T-helper 22 cell (primary cell): ENCODE data around the gene PGAP3.

Source experiments
- DNase-seq: peaks from one replicate; pipeline ENCODE4 v3.0.0-alpha.2; 2020; ENCODE audit warnings: low read depth

Gene PGAP3

DNA sequence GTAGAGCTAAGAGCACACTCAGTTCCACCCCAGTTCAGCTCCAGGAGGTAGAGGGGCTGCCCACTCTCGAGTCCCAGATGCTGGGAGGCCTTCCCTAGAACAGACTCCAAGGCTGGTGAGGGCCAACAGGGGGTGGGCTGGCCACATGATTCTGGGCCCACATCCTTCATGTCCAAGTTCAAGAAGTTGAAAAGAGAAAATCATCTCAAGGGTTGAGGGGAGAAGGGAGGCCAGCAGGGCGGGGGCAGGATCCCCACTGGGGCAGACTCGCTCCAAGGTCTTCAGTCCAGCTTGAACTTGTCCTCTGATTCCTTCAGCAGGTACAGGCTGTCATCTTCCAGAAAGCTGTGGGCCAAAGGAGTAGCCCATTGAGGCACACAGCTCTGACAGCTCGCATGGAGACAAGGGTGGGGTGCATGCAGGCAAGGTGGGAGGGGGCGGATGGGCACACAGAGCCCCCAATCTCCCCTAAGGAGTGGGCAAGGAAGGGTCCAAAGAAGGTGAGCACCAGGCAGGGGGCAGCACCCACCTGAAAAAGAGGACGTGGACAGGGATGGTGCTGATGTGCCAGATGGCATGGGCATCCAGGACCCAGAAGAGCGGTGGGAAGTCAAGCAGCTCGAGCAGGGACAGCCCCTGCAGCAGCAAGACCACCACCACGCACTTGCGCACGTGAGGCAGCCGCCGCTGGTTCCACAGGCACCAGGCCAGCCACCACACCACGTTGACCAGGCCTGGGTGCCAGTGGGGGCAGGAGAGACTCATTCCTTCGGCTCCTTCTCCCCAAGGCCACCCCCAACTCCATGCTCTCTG, 15.1 kb downstream of the PGAP3 start:
- no peak for DNase-seq

DNA sequence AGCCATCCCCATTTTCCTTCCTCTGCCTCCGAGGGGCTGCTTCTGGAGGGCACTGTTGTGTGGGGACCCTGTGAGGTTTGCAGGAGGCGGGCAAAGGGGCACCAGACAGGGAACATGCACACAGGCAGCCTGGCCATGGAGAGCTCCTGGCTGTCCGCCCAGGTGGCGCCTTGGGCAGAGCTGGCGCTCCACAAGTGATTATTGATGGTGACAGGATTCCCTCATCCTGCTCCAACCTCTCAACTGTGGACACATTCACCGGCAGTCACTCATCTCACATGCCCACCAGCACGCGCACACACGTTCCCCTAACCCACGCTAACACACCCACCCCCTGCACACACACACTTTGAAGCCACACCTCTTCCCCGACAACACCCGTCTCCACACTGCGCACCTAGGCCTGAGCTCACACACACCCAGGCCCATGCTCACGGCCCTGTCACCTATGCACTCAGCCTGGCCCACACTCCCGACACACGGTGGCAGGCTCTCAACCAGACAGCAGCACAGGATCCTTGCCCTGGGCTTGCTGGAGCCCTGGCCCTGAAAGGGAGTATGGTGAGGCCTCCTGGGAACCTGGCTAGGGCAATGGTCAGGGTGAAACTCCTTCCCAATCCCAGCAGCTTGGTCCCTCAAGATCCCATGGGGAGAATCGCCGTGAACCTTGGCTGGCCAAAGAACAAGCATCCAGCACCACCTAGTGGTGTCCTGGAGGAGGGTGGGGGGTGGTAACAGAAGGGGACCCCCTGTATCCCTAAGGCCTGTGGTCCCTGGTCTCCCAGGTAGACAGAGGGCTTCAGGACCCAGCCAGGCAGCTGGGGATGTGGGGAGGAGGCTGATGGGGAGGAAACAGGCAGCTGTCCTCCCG, 16.0 kb downstream of the PGAP3 start:
- DNase-seq: no peak

DNA sequence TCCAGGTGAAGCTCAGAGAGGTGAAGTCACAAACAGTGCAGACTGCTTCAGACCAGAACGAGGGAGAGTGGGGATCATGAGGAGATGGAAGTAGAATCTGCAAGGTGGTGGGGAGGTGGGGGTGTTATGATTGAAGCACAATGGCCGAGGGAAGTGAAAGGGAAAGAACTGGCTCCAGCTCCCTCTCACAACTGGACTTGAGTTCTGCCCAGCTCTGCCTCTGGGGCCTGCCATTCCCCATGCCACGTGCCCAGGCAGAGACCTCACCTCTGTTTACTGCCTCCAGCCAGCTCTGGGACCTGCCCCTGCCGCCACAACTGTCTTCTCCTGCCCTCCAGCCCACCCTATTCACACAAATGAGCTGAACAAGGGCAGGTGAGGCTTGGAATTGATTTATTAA, 17.1 kb downstream of the PGAP3 start:
- no peak for DNase-seq

DNA sequence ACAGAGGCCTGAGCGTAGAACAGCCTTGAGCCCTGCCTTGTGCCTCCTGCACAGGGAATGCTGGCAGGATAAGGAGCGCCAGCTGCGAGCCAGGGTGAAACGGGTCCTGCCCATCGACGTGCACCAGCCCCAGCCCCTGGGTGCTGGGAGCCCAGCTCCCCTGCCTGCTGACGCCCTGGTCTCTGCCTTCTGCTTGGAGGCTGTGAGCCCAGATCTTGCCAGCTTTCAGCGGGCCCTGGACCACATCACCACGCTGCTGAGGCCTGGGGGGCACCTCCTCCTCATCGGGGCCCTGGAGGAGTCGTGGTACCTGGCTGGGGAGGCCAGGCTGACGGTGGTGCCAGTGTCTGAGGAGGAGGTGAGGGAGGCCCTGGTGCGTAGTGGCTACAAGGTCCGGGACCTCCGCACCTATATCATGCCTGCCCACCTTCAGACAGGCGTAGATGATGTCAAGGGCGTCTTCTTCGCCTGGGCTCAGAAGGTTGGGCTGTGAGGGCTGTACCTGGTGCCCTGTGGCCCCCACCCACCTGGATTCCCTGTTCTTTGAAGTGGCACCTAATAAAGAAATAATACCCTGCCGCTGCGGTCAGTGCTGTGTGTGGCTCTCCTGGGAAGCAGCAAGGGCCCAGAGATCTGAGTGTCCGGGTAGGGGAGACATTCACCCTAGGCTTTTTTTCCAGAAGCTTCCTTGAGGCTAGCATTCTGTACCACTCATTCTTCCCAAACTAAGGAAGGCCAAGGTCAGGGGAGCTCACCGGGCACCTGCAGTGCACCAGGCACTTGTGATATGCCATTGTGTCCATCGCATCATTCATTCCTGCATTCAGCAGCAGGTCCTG, 17.7 kb downstream of the PGAP3 start:
- no peak for DNase-seq

DNA sequence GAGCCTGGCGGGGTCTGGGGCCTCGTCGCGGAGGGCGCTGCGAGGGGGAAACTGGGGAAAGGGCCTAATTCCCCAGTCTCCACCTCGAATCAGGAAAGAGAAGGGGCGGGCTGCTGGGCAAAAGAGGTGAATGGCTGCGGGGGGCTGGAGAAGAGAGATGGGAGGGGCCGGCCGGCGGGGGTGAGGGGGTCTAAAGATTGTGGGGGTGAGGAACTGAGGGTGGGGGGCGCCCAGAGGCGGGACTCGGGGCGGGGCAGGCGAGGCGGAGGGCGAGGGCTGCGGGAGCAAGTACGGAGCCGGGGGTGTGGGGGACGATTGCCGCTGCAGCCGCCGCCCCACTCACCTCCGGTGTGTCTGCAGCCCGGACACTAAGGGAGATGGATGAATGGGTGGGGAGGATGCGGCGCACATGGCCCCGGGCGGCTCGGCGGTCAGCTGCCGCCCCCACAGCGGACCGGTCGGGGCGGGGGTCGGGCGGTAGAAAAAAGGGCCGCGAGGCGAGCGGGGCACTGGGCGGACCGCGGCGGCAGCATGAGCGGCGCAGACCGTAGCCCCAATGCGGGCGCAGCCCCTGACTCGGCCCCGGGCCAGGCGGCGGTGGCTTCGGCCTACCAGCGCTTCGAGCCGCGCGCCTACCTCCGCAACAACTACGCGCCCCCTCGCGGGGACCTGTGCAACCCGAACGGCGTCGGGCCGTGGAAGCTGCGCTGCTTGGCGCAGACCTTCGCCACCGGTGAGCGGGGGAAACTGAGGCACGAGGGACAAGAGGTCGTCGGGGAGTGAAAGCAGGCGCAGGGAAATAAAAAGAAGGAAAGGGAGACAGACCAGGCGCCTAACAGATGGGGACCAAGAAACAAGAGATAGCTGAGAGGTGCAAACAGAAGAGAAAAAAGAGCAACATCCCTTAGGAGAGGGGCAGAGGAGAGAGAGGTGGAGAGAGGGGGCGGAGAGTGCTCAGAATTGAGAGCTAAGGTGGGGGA, 19.6 kb downstream of the PGAP3 start, which contains the start of gene PNMT:
Gene PNMT (plus strand): TSS at position 509 of the 980 bp plus-strand sequence. CDS start 23 bp downstream, at position 532.
- no peak for DNase-seq

DNA sequence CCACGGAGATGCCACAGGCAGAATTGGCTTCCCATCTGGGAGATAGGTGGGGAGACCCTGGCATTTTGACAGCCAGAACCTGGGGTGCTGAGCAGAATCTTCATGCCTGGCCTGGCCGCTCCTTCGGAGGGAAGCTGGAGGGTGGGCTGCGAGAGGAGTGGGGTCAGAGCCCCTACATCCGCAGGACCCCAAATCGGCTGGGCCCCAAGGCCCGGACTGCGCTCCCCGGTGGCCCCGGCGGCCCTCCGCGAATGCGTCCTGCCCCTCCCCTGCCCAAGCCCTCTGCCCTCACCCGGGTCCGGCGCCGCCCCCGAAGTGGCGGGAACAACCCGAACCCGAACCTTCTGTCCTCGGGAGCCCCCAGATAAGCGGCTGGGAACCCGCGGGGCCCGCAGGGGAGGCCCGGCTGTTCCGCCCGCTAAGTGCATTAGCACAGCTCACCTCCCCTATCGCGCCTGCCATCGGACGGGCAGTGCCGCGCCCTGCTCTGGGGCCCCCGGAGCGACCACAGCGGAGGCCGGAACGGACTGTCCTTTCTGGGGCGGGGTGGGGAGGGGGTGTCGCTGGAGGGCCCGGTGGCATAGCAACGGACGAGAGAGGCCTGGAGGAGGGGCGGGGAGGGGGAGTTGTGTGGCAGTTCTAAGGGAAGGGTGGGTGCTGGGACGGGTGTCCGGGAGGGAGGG, 20.5 kb downstream of the PGAP3 start:
- DNase-seq: no peak

DNA sequence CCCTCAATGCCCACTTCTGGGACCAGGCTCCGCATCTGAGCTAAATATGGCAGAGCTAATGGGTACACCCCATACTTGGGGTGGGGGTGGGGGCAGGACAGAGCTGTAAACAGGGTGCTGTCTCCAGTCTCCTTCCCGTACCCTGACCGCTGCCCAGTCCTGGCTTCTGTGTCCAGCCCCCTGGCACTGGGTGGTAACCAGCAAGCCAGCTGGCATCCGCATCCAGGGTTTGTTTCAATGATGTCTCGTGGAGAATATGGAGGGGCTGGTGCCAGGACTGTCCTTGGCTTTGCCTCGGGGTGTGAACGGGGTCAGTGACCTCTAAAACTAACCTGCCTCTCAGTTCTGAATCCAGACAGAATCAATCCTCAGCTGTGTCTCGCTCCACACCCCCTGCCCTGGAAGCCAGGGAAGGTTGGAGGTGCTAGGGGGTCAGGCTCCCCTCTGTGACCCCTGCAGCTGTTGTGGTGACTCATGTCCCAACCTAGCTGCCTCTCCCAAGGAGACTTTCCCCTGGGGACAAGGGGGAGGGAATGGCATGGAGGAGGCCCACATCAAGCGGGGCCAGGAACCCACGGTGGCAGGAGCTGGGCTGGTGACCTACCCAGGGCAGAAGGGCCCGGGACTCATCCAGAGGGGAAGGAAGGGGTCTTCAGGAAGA, 21.1 kb downstream of the PGAP3 start:
- no peak for DNase-seq

DNA sequence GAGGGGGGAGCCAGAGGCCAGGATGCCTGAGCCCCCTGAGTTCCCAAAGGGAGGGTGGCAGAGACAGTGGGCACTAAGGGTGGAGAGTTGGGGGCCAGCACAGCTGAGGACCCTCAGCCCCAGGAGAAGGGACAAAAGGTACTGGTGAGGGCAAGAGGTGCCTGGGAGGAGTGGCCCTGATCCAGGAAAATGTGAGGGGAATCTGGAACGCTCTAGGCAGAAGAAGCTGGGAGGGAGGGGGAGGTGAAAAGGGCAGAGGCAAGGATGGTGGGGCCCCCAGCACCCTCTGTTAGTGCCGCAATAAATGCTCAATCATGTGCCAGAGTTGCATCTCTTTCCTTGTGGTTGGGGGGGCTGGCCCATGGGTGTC, 21.6 kb downstream of the PGAP3 start:
- no peak for DNase-seq

DNA sequence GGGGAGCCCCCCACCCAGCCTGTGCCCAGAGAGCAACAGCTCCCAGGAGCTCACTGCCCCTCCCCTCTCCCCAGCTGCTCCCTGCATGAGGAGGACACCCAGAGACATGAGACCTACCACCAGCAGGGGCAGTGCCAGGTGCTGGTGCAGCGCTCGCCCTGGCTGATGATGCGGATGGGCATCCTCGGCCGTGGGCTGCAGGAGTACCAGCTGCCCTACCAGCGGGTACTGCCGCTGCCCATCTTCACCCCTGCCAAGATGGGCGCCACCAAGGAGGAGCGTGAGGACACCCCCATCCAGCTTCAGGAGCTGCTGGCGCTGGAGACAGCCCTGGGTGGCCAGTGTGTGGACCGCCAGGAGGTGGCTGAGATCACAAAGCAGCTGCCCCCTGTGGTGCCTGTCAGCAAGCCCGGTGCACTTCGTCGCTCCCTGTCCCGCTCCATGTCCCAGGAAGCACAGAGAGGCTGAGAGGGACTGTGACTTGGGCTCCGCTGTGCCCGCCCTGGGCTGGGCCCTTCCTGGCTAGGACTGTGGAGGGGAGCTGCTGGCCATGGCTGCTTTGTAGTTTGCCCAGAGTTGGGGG, 22.1 kb downstream of the PGAP3 start:
- DNase-seq: no peak

DNA sequence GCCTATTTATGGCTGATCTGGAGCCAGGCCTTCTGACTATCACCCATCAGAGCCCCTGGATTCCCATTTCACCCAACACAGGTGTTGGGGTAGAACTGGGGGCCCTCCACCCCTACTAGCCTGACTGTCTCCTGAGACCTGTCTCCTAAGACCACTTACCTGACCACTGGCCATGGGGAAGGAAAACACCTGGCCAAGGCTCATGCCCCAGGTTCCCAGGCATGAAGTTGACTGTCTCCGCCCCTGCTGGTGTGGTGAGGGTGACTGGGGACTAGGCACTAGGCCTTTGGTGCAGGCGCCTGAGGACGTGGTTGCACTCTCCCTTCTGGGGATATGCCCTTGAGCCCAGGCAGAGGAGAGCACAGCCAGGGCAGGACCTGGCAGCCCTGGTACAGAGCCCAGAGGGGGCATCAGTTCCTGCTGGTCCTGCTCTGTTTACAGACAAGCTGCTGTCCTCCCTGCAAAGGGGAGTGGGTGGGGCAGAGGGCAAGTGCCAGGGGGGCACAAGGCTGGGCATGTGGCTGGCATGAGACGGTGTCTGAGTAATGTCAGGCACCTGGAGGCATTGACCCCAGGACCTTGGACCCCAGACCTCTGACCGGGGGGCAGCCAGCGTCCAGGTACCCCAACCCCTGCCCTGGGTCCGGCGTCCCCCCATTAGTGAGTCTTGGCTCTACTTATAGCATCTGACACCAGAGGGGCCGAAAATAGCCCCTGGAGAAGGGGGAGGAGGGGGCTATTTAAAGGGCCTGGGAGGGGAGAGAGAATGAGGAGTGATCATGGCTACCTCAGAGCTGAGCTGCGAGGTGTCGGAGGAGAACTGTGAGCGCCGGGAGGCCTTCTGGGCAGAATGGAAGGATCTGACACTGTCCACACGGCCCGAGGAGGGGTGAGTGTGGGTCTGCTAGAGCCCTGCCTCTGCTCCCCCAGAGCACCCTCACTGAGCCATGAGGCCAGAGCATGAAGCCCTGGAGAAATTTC, 23.0 kb downstream of the PGAP3 start, which contains the start of gene TCAP:
Gene TCAP (plus strand): TSS at position 769 of the 981 bp plus-strand sequence. CDS start 11 bp downstream, at position 780.
- DNase-seq: no peak

DNA sequence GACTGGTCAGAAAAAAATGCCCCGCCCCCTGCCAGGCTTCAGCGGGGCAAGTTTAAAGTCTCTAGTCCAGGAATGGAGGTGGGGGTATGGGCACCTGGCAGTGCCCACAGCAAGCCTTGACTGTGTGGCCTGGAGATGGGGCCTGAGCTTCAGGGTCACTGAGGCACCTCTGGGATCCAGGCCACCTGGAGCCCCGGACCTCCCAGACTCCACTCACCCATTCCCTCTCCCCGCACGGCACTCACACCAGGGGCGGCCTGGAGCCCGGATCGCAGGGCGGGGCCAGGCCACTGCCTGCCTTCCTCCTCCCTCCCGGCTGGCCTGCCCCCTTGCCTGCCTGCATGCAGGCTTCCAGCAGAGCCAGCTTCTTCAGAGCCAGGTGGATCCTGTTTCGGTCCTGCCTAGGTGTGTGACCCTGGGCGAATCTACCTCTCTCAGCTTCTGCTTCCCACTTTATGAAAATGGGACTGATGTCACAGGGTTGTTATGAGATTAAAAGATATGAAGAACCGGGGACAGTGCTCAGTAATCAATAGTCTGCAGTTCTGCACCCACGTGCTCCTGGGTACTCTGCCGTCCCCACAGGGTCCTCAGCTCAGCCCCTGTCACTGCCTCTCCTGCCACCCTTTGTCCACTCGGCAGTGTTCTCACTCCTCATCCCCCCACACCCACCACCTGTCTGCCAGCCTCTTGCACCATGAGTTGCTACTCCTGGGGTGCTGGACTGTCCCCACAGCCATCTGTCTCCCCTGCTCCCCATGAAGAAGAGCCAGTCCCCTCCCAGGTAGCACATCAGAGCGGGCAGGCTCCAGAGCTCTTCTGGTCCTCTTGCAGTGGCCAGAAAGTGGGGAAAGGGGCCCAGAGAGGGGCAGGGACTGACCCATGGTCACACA, 23.9 kb downstream of the PGAP3 start:
- no peak for DNase-seq

DNA sequence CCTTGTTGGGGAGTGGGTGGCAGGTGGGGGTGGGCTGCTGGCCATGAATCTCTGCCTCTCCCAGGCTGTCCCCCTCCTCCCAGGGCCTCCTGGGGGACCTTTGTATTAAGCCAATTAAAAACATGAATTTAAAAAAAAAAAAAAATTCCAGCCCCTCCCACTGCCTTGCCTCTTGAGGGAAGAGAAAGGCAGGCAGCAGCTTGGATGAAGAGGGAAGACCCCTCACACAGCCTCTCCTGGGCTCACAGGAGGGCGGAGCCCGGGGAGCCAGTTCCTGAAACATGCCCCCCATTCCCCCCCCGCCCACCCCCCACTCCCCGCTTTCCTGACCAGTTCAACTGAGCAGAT, 24.5 kb downstream of the PGAP3 start:
- DNase-seq: no peak

DNA sequence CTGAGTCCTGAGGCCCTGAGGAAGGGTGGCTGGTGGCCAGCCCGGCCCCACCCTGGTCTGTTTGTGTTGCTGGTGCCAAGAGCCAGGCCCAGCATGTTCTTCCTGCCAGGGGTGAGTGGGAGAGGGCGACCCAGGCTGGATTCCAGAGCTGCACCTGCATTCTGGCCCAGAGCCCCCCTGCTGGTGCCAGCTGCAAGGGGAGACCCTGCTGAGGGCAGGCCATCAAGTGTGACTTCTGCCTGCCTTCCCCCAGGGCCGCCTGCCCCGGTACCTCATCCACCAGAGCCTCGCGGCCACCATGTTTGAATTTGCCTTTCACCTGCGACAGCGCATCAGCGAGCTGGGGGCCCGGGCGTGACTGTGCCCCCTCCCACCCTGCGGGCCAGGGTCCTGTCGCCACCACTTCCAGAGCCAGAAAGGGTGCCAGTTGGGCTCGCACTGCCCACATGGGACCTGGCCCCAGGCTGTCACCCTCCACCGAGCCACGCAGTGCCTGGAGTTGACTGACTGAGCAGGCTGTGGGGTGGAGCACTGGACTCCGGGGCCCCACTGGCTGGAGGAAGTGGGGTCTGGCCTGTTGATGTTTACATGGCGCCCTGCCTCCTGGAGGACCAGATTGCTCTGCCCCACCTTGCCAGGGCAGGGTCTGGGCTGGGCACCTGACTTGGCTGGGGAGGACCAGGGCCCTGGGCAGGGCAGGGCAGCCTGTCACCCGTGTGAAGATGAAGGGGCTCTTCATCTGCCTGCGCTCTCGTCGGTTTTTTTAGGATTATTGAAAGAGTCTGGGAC, 25.1 kb downstream of the PGAP3 start:
- no peak for DNase-seq

DNA sequence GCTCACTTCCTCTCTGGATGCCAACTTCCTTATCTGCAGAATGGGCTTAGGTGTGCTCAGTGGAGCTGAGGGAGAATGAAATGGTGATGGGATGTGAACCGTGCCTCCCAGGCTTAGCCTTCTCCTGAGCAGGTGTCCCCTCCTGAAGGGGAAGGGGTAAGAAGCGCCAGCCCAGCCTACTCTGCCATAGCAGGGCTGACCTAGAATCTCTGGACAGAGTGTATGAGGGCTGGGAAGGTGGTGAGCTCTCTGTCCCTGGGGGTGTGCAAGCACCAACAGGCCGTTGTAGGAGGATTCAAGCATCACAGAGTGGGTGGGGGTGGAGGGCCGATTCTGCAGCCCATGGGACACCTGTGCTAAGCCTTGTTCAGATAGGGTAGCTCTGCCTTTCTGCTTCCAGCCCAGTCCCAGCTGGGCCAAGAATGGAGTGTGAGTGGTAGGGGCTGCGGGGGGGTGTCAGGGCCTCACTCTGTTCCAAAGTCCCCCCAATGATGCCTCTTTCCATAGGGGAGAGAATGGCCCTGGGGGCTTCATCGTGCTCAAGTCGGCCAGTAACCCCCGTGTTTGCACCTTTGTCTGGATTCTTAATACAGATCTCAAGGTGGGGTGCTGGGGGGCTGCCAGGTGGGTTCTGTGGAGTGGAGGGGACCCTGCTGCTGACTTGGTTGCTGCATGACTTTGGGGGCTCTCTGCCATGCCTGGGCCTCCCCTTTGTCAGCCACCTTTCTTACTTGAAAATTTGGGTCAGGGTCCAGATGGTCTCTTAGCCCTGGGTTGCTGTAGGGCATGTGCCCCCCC, 25.9 kb downstream of the PGAP3 start:
- DNase-seq: no peak
